Parathyroid adenoma (tissue), 2 donors: ENCODE results near the gene HOXC12.

Experiments used
- H2AFZ ChIP-seq: fragments of 300-600 bp; sonication (generic); one replicate; pipeline ENCODE4 v1.7.0; 2017; ENCODE audit warnings: antibody characterized with exemption, mild to moderate bottlenecking
- H3K27ac ChIP-seq: fragments of 300-600 bp; sonication (generic); one replicate; pipeline ENCODE4 v1.7.0; 2017
- H3K27me3 ChIP-seq: fragments of 300-600 bp; sonication (generic); one replicate; pipeline ENCODE4 v1.7.0; 2017; ENCODE audit warnings: low read length; ENCODE audit not compliant: control insufficient read depth, insufficient read depth
- H3K36me3 ChIP-seq: fragments of 300-600 bp; sonication (generic); one replicate; pipeline ENCODE4 v1.7.0; 2017; ENCODE audit warnings: low read length; ENCODE audit not compliant: control insufficient read depth, insufficient read depth
- H3K4me1 ChIP-seq: fragments of 300-600 bp; sonication (generic); one replicate; pipeline ENCODE4 v1.7.0; 2017; ENCODE audit warnings: control low read depth
- H3K4me2 ChIP-seq: fragments of 300-600 bp; sonication (generic); one replicate; pipeline ENCODE4 v1.7.0; 2017; ENCODE audit warnings: low read length
- H3K4me3 ChIP-seq: fragments of 300-600 bp; sonication (generic); one replicate; pipeline ENCODE4 v1.7.0; 2017; ENCODE audit warnings: low read depth, low read length
- H3K79me2 ChIP-seq: fragments of 300-600 bp; sonication (generic); one replicate; pipeline ENCODE4 v1.7.0; 2017; ENCODE audit warnings: control low read depth
- H3K9ac ChIP-seq: fragments of 300-600 bp; sonication (generic); one replicate; pipeline ENCODE4 v1.7.0; 2017; ENCODE audit warnings: mild to moderate bottlenecking
- H3K9me3 ChIP-seq: fragments of 300-600 bp; sonication (generic); one replicate; pipeline ENCODE4 v1.7.0; 2017; ENCODE audit warnings: low read length; ENCODE audit not compliant: control insufficient read depth
- TF ChIP-seq, protein P1 (sequence below): fragments of 300-600 bp; sonication (generic); IDR thresholded peaks from one replicate; pipeline ENCODE4 v1.7.0; 2017; ENCODE audit warnings: antibody characterized with exemption, mild to moderate bottlenecking
- donor health status: primary hyperparathyroidism.

HOXC12 gene

DNA sequence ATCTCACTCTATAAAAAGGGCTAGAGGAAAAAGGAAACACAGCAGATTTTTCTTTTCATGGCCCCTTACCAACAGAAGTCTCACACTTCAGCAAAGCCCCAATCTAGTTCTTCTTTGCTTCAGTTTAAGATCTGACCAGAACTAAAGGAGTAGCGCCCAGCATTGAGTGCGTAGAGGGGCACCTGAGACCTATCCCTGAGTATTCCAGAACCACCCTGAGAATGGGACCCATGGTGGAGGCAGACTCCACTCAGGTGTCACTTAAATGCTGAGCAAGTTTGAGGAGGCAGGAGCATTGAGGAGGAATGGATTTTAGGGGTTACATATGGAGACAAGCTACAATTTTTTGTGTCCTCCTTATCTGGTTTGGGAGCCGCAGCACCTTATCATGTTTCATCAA lies 16.4 kb downstream of the HOXC12 start:
- Histone ChIP-seq H3K27me3 (peaks cover 47% of the 10 kb centered on the region), H3K4me1 (no peaks in the 10 kb centered on the region), H3K4me3 (no peak overlapping the region), H3K36me3 (no peaks in the 10 kb centered on the region), H3K27ac (no peak overlapping the region), H3K4me2 (no peak overlapping the region), H2AFZ (no peak overlapping the region), H3K79me2 (no peaks in the 10 kb centered on the region), H3K9me3 (no peaks in the 10 kb centered on the region), H3K9ac (no peak overlapping the region)
- TF ChIP-seq, protein P1, sequence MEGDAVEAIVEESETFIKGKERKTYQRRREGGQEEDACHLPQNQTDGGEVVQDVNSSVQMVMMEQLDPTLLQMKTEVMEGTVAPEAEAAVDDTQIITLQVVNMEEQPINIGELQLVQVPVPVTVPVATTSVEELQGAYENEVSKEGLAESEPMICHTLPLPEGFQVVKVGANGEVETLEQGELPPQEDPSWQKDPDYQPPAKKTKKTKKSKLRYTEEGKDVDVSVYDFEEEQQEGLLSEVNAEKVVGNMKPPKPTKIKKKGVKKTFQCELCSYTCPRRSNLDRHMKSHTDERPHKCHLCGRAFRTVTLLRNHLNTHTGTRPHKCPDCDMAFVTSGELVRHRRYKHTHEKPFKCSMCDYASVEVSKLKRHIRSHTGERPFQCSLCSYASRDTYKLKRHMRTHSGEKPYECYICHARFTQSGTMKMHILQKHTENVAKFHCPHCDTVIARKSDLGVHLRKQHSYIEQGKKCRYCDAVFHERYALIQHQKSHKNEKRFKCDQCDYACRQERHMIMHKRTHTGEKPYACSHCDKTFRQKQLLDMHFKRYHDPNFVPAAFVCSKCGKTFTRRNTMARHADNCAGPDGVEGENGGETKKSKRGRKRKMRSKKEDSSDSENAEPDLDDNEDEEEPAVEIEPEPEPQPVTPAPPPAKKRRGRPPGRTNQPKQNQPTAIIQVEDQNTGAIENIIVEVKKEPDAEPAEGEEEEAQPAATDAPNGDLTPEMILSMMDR = no peak

DNA sequence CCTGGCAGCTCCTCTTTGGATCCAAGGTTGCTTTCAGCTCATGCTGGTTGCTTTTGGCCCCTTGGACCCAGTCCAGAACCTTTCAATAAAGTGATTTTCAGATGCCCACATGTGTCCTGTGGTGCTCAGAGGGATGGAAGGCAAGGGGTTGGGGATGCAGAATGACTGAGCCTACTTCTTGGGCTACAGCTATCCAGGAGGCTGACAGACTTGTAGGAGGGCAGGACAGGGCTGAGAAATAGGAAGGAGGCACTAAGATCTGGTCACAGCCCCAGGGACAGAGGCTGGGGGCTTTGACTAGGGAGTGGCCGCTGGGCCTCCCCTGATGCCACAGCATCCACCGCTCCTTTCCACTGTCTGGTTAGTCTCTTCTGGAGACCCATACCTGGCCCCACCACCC lies 17.0 kb downstream of the HOXC12 start:
- TF ChIP-seq, protein P1 = no peak
- no peak overlapping the region for H2AFZ ChIP-seq
- no peak overlapping the region for H3K4me3 ChIP-seq
- no peaks in the 10 kb centered on the region for H3K9me3 ChIP-seq
- no peak overlapping the region for H3K9ac ChIP-seq
- no peaks in the 10 kb centered on the region for H3K36me3 ChIP-seq
- H3K79me2 ChIP-seq = no peaks in the 10 kb centered on the region
- H3K4me1 ChIP-seq = no peaks in the 10 kb centered on the region
- no peak overlapping the region for H3K4me2 ChIP-seq
- no peak overlapping the region for H3K27ac ChIP-seq
- H3K27me3 ChIP-seq = peaks cover 47% of the 10 kb centered on the region

DNA sequence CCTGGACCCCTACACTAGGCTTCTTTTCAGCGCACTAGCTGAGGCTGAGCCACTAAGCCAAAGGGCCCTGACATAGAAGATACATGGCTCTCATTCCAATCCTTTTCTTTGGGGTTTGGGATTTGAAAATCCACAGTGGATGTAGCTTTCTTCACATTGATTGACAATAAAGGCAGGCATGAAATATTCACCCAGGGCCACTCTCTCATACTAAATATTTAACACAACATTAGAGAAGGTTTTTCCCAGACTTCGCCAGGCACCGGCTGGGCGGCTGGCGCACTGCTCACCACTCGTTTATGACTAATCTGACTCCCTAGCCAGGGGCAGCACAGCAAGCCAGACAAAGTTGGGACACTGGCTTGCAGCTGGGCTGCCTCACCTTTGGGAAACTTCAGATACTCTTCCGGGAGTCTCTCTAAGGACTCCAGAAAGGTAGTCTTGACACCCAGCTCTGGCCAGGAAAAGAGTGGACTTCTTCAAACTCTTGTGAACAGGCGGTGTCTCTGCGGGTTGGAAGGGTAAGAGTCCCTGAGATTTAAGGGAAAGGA lies 17.5 kb downstream of the HOXC12 start:
- TF ChIP-seq, protein P1 = no peak
- H3K27ac ChIP-seq = no peak overlapping the region
- H3K79me2 ChIP-seq = no peaks in the 10 kb centered on the region
- H3K4me1 ChIP-seq = no peaks in the 10 kb centered on the region
- H2AFZ ChIP-seq = no peak overlapping the region
- no peaks in the 10 kb centered on the region for H3K9me3 ChIP-seq
- no peaks in the 10 kb centered on the region for H3K36me3 ChIP-seq
- H3K4me2 ChIP-seq = no peak overlapping the region
- H3K27me3 ChIP-seq = peaks cover 48% of the 10 kb centered on the region
- H3K4me3 ChIP-seq = no peak overlapping the region
- no peak overlapping the region for H3K9ac ChIP-seq

DNA sequence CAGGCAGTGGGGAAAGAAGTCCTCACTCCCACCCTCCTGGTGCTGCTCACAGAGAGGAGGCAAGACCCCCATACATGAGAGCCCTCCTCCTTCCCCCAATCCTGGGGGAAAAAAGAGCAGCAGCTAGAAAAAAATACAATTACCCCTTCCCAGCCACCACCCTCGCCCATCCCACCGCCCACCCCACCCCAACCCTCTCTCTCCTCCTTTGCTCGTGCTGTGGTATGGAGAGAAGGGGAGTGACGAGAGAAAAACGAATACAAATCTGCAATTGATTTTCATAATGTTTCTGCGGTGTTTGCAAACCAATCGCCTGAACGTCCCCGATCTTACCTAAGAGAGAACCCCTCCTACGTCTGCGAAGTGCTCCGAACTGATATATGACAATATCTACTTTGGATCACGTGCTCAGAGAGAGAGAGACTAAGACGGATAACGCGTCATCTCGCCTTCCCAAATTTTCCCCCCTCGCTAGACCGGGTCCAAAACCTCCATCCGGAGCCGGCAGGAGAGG lies 18.1 kb downstream of the HOXC12 start, which contains the start of gene HOXC11:
HOXC11 (plus strand) TSS at position 405 of the 514 bp plus-strand sequence. CDS start 116 bp downstream, outside the sequence.
- Histone ChIP-seq H3K27ac (no peak within 1 kb of the TSS), H3K79me2 (no peaks in the 10 kb centered on the region), H3K4me3 (no peak within 1 kb of the TSS), H2AFZ (no peak within 1 kb of the TSS), H3K27me3 (peaks cover 45% of the 10 kb centered on the region), H3K9me3 (no peaks in the 10 kb centered on the region), H3K36me3 (no peaks in the 10 kb centered on the region), H3K4me1 (no peaks in the 10 kb centered on the region), H3K4me2 (no peak within 1 kb of the TSS), H3K9ac (no peak within 1 kb of the TSS)
- TF ChIP-seq, protein P1 = no peak
